CD4-positive, alpha-beta T cell (primary cell): ENCODE results near the gene KIF5A. TPM values are rescaled to one million over a fixed set of nuclear protein-coding genes. Genes with fewer than 3 reads are reported as not detected.

Experiments
- ATAC-seq: fragments of 200-7000 bp; cut with Tn5 transposase; one replicate; pipeline ENCODE4 v1.10.0; 2022; ENCODE audit warnings: mild to moderate bottlenecking; ENCODE audit not compliant: poor library complexity
- CTCF ChIA-PET: fragments of 350-600 bp; sonication (Branson Sonifier 250); formaldehyde crosslinking; loops from one replicate; lab custom pipeline; 2021; ENCODE audit warnings: antibody characterized with exemption, inconsistent platforms; lab: Charles Lee
- POLR2A ChIA-PET: fragments of 350-600 bp; sonication (Branson Sonifier 250); formaldehyde crosslinking; loops from one replicate; lab custom pipeline; 2021; ENCODE audit warnings: antibody characterized with exemption, inconsistent platforms; lab: Charles Lee
- DNase-seq, 14 experiments: peaks; one replicate each; pipeline ENCODE4 v3.0.0-alpha.2; 2013 to 2020; ENCODE audit warnings: mixed read lengths in 2 of 14
- H3K27ac ChIP-seq, 2 donors: one replicate each; pipeline versions ENCODE4 v1.5.1 to v1.7.0; 2013; ENCODE audit warnings: low read length in 2 of 2, low read depth in 1 of 2, mild to moderate bottlenecking in 1 of 2
- H3K27me3 ChIP-seq, 2 experiments: 1 replicate in 1 of 2; 2 replicates in 1 of 2; pipeline versions ENCODE4 v1.6.1 to v1.7.0; 2013; ENCODE audit warnings: low read length in 2 of 2, control low read depth in 1 of 2, mild to moderate bottlenecking in 1 of 2, moderate library complexity in 1 of 2; ENCODE audit not compliant: insufficient read depth in 2 of 2, control insufficient read depth in 1 of 2
- H3K36me3 ChIP-seq: one replicate; pipeline ENCODE4 v1.6.1; 2013; ENCODE audit warnings: low read length, control low read depth; ENCODE audit not compliant: insufficient read depth
- H3K4me1 ChIP-seq: one replicate; pipeline ENCODE4 v1.6.1; 2013; ENCODE audit warnings: low read length, control low read depth; ENCODE audit not compliant: insufficient read depth
- H3K4me3 ChIP-seq: one replicate; pipeline ENCODE4 v1.5.1; 2013; ENCODE audit warnings: mild to moderate bottlenecking, low read length, moderate library complexity
- H3K9me3 ChIP-seq, 2 experiments: 1 replicate in 1 of 2; 2 replicates in 1 of 2; pipeline versions ENCODE4 v1.6.1 to v1.7.0; 2013; ENCODE audit warnings: low read length in 2 of 2, mild to moderate bottlenecking in 2 of 2, control low read depth in 1 of 2, moderate library complexity in 1 of 2; ENCODE audit not compliant: control insufficient read depth in 1 of 2, insufficient read depth in 1 of 2
- H3K27ac Mint-ChIP-seq: one replicate; pipeline ENCODE4 v1.8.0; 2020; ENCODE audit warnings: mixed read lengths
- H3K27me3 Mint-ChIP-seq: one replicate; pipeline ENCODE4 v1.8.0; 2021; ENCODE audit warnings: mixed read lengths
- H3K36me3 Mint-ChIP-seq: one replicate; pipeline ENCODE4 v1.8.0; 2021; ENCODE audit warnings: low read depth, mixed read lengths
- H3K4me1 Mint-ChIP-seq: one replicate; pipeline ENCODE4 v1.8.0; 2021; ENCODE audit warnings: low read depth, mixed read lengths
- H3K4me3 Mint-ChIP-seq: one replicate; pipeline ENCODE4 v1.8.0; 2020; ENCODE audit warnings: mild to moderate bottlenecking, mixed read lengths
- H3K9me3 Mint-ChIP-seq: one replicate; pipeline ENCODE4 v1.8.0; 2020; ENCODE audit warnings: mixed read lengths
- CTCF ChIP-seq: fragments of 200-600 bp; IDR thresholded peaks from one replicate; pipeline ENCODE4 v1.8.0; 2022; ENCODE audit warnings: antibody characterized with exemption, mild to moderate bottlenecking
- intact Hi-C, 2 experiments: fragments of 100-400 bp; cut with DNase I in 1 of 2; cut with micrococcal nuclease in 1 of 2; formaldehyde crosslinking; loops; one replicate each; pipeline versions ENCODE4 v1.15.1 to v1.9.0; 2023 to 2025; cut with DNase I, micrococcal nuclease
- microRNA-seq: library from miRNA; unstranded; fragments of <30 nt; microRNA quantifications from one replicate; pipeline ENCODE4 v1.2.0, GENCODE V29; 2021; ENCODE audit warnings: borderline microRNAs expressed, borderline replicate concordance
- total RNA-seq, 174 experiments: library from RNA in 2 of 174; stranded (reverse) in 2 of 174; gene quantifications; one replicate each; pipeline ENCODE4 v1.2.3 and lab custom pipeline; 2021 to 2026

The KIF5A gene
- total RNA-seq, 2 experiments from 2014 or later: 0.39 to 0.47 TPM

DNA sequence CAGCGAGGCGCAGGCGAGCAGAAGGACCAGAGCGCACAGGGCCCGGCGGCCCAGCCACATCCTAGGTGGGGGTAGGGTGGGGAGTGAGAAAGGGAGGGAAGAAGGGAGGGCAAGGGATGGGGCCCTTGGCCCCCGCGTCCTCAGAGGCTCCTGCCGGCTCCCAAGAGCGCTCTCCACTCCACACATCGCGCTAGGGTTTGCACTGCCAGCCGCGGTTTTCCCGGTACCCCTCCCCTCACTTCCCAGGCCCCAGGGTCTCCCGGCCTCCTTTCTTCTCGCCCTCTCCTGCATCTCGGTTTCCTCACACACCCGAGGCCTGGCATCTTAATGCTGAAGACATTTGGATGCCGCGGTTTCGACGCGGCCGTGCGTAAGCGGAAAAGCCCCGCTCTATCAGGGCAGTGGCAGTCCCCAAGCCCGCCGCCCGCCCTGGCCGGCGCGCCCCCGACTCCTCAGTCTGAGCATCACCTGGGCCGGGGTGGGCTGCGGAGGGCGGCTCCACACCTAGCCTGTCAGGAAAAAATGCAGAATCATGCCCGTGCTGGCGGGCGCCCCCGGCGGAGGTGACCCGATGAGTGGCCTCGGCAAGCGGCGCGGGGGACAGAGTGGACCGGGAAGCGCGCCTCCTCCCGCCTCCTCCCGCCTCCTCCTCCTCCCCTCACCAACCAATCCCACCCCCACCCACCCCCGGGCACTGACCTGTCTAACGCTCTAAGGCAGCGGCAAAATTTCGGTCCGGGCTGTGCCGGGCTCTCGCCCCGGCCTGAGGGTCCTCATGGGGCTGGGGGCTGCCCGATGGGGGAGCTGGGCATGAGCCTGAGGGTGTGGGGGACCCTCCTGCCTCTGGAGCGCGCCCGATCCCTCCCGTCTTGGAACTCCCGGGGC, 82.5 kb downstream of the KIF5A start:
- TF ChIP-seq CTCF: no peak
- ATAC-seq: peak; percentile 15
- peak overlapping the region; percentile 36 for H3K4me3 Mint-ChIP-seq
- H3K4me1 Mint-ChIP-seq: peaks cover 19% of the 10 kb centered on the region
- Histone ChIP-seq H3K9me3 (peaks cover 0 to 6% of the 10 kb centered on the region in 2 experiments), H3K4me1 (peaks cover 28% of the 10 kb centered on the region), H3K27ac (no peak overlapping the region), H3K4me3 (peak overlapping the region; percentile 56), H3K27me3 (peaks cover 59 to 64% of the 10 kb centered on the region in 2 experiments), H3K36me3 (no peaks in the 10 kb centered on the region)
- intact Hi-C loops: loop anchor here in 1 of 2 experiments (2.0 to 5.0 kb wide), 2 partner anchors 50 to 60 kb away; partner anchors contain the start of gene OS9
- DNase-seq: peak in 3 of 14 experiments; percentile 18 to 62 (median 57)
- ChIA-PET POLR2A (interaction anchor here (0.5 to 1.8 kb wide), 6 partner anchors 42 to 173 kb away, joined by 3 to 6 read pairs (median 4); partner anchors contain the start of genes ARHGAP9, GLI1, OS9 and PIP4K2C), CTCF (interaction anchor here (0.6 to 4.9 kb wide), 10 partner anchors 11 to 177 kb away, joined by 3 to 34 read pairs (median 3); partner anchors contain the start of genes INHBE and OS9)
- H3K27me3 Mint-ChIP-seq: peaks cover 66% of the 10 kb centered on the region
- H3K27ac Mint-ChIP-seq: no peak overlapping the region
- H3K9me3 Mint-ChIP-seq: no peaks in the 10 kb centered on the region
- H3K36me3 Mint-ChIP-seq: no peaks in the 10 kb centered on the region

DNA sequence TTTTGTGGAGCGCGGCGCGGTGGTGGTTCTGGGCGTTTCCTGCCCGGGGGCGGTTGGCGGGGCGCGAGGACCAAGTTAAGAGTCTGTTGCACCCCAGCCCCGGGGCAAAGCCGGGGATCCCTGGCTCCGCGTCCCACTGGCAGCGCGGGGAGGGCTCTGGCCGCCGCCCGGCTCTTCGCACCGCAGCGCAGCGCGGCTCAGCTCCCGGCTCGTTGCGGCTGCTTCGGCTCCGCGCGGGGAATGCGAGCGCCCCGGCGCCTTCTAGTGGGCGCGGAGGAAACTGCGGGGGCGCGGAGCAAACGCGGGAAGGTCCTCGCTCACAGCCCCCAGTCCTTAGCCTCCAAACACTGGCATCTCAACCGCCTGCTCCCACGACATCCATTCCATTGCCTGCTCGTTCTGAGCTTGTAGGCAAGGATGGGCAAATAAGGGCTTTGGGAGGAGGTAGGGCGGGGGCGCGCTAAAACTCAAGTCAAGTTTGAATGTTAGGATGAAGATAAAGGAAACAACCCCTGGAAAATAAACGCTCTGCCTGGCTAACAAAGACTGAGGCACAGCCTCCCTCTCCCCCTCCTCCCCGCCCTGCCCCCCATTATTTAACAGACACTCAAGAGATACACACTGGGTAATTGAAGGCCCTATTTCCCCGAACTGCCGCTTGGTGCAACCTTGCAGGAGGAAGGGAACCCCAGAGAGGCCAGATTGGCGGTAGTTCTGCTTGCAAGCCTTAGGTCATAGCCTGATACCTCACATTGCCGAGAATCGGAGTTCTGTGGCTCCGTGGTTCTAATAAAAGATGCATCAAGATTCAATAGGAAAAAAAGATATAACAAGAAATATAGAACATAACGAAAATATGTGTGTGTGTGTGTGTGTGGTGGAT, 83.4 kb downstream of the KIF5A start, which contains the start of gene B4GALNT1:
TSS of gene B4GALNT1 (minus strand) at position 244 of the 883 bp plus-strand sequence. CDS start 1,069 bp downstream, outside the sequence.
- Mint-ChIP-seq H3K9me3 (no peaks in the 10 kb centered on the region), H3K4me3 (peak within 1 kb of the TSS; percentile 72), H3K27ac (no peak within 1 kb of the TSS), H3K4me1 (peaks cover 15% of the 10 kb centered on the region), H3K27me3 (peaks cover 67% of the 10 kb centered on the region), H3K36me3 (no peaks in the 10 kb centered on the region)
- no peak within 1 kb of the TSS for H3K27ac ChIP-seq
- ATAC-seq (peak; percentile 93), DNase-seq (peak; percentile 33 to 84 (median 56))
- H3K4me1 ChIP-seq: peaks cover 20% of the 10 kb centered on the region
- peak; percentile 89 for TF ChIP-seq CTCF
- ChIA-PET CTCF (interaction anchor here (0.6 to 4.9 kb wide), 11 partner anchors 10 to 394 kb away, joined by 3 to 34 read pairs (median 3); partner anchors contain the start of genes INHBE and OS9), POLR2A (interaction anchor here (0.5 to 1.8 kb wide), 6 partner anchors 42 to 174 kb away, joined by 3 to 6 read pairs (median 4); partner anchors contain the start of genes ARHGAP9, GLI1, OS9 and PIP4K2C)
- peak within 1 kb of the TSS; percentile 56 for H3K4me3 ChIP-seq
- no peaks in the 10 kb centered on the region for H3K36me3 ChIP-seq
- no peaks in the 10 kb centered on the region for H3K9me3 ChIP-seq
- peaks cover 50 to 58% of the 10 kb centered on the region in 2 experiments for H3K27me3 ChIP-seq
- intact Hi-C loops: loop anchor here (1.0 to 5.0 kb wide), 4 partner anchors 50 to 109 kb away; partner anchors contain the start of gene OS9 (in 1 of the 2)

Small RNAs within 50 kb of the gene (microRNA-seq; reads per million reads assigned to microRNA genes)
- gene MIR616 (not detected), gene MIR6758 (not detected)

Other genes with a start within 250 kb of the KIF5A start
- 100 to 1,000 TPM; 106 to 115 TPM for gene R3HDM2, start 119.0 kb upstream of the KIF5A start, total RNA-seq
- under 1 TPM; 0.20 to 0.33 TPM for gene INHBC, start 115.3 kb upstream of the KIF5A start, total RNA-seq
- gene INHBE, start 94.7 kb upstream of the KIF5A start, total RNA-seq: not detected
- under 1 TPM; 0.31 to 0.85 TPM for gene GLI1, start 90.3 kb upstream of the KIF5A start, total RNA-seq
- gene ARHGAP9, start 70.2 kb upstream of the KIF5A start, total RNA-seq: 100 to 1,000 TPM; 354 to 370 TPM
- gene MARS1, start 62.0 kb upstream of the KIF5A start, total RNA-seq: 100 to 1,000 TPM; 203 to 204 TPM
- 100 to 1,000 TPM; 145 TPM for gene DDIT3, start 29.5 kb upstream of the KIF5A start, total RNA-seq
- gene MBD6, start 27.2 kb upstream of the KIF5A start, total RNA-seq: 10 to 100 TPM; 72.4 to 74.7 TPM
- gene DCTN2, start 2.9 kb upstream of the KIF5A start, total RNA-seq: 10 to 100 TPM; 39.6 TPM
- gene PIP4K2C, start 41.1 kb downstream of the KIF5A start, total RNA-seq: 10 to 100 TPM; 15.1 to 17.3 TPM
- gene DTX3, start 54.8 kb downstream of the KIF5A start, total RNA-seq: 10 to 100 TPM; 28.6 to 29.4 TPM
- under 1 TPM; 0.25 to 0.27 TPM for gene ARHGEF25, start 61.4 kb downstream of the KIF5A start, total RNA-seq
- gene B4GALNT1, start 83.2 kb downstream of the KIF5A start, total RNA-seq: not detected
- 100 to 1,000 TPM; 108 to 112 TPM for gene OS9, start 144.1 kb downstream of the KIF5A start, total RNA-seq
- 10 to 100 TPM; 21.0 to 21.2 TPM for gene AGAP2, start 188.7 kb downstream of the KIF5A start, total RNA-seq
- 10 to 100 TPM; 10.3 to 10.7 TPM for gene TSPAN31, start 195.0 kb downstream of the KIF5A start, total RNA-seq
- gene CDK4, start 202.3 kb downstream of the KIF5A start, total RNA-seq: 10 to 100 TPM in 1 of 2 experiments, 1 to 10 TPM in 1; 8.7 to 10.8 TPM
- 10 to 100 TPM; 39.9 to 40.8 TPM for gene MARCHF9, start 205.1 kb downstream of the KIF5A start, total RNA-seq
- gene CYP27B1, start 217.0 kb downstream of the KIF5A start, total RNA-seq: 1 to 10 TPM; 1.0 to 1.4 TPM
- 10 to 100 TPM in 1 of 2 experiments, 1 to 10 TPM in 1; 9.3 to 12.0 TPM for gene METTL1, start 222.1 kb downstream of the KIF5A start, total RNA-seq
- 1 to 10 TPM; 1.1 to 1.4 TPM for gene EEF1AKMT3, start 222.6 kb downstream of the KIF5A start, total RNA-seq
- 10 to 100 TPM; 25.8 to 26.9 TPM for gene TSFM, start 232.7 kb downstream of the KIF5A start, total RNA-seq